K562 (cell line): ENCODE data around the gene CD82. TPM values are rescaled to one million over a fixed set of nuclear protein-coding genes. Genes with fewer than 3 reads are reported as not detected.
A peak's percentile ranks its signal among the peaks of the same experiment; 100 is the strongest.

Experiments used
- CREB3 ChIP-seq: fragments of 450-650 bp; conservative IDR thresholded peaks from 2 replicates; pipeline ENCODE4 v1.6.1; 2016; ENCODE audit warnings: missing genetic modification characterization, low read depth, mild to moderate bottlenecking, missing compliant biosample characterization, moderate library complexity
- EWSR1 ChIP-seq: fragments of 450-650 bp; IDR thresholded peaks from 2 replicates; pipeline ENCODE4 v1.6.1; 2018; ENCODE audit warnings: borderline replicate concordance, mild to moderate bottlenecking, low read depth, moderate library complexity; ENCODE audit not compliant: partially characterized antibody
- HBP1 ChIP-seq: fragments of 450-650 bp; formaldehyde crosslinking; IDR thresholded peaks from 2 replicates; pipeline ENCODE4 v1.4.0; 2022; ENCODE audit warnings: missing genetic modification characterization
- HDAC6 ChIP-seq: IDR thresholded peaks from 2 replicates; pipeline ENCODE4 v1.6.1; 2012; ENCODE audit warnings: low read depth, mild to moderate bottlenecking, control low read depth, inconsistent platforms, low read length, moderate library complexity
- HMGN3 ChIP-seq: IDR thresholded peaks from 2 replicates; pipeline ENCODE4 v1.6.1; 2011; ENCODE audit warnings: borderline replicate concordance, low read depth, mild to moderate bottlenecking, mixed read lengths, low read length; ENCODE audit not compliant: insufficient read length; ENCODE audit errors: extremely low read depth
- KAT8 ChIP-seq: fragments of 450-650 bp; IDR thresholded peaks from 2 replicates; pipeline ENCODE4 v1.6.1; 2016; ENCODE audit warnings: low read depth, mild to moderate bottlenecking
- PBX2 ChIP-seq, 2 experiments: IDR thresholded peaks in 1 of 2; conservative IDR thresholded peaks in 1 of 2; 2 replicates each; pipeline ENCODE4 v1.6.1; 2016; ENCODE audit warnings: low read depth in 2 of 2, mild to moderate bottlenecking in 1 of 2, missing compliant biosample characterization in 1 of 2, missing genetic modification characterization in 1 of 2, moderate library complexity in 1 of 2
- PTTG1 ChIP-seq: fragments of 450-650 bp; IDR thresholded peaks from 2 replicates; pipeline ENCODE4 v1.6.1; 2016; ENCODE audit warnings: low read depth, mild to moderate bottlenecking, missing genetic modification characterization, missing compliant biosample characterization
- RBM17 ChIP-seq: fragments of 200-400 bp; formaldehyde crosslinking; IDR thresholded peaks from 2 replicates; pipeline ENCODE4 v1.6.1; 2017; ENCODE audit warnings: low read depth, mild to moderate bottlenecking, low read length, borderline replicate concordance
- RUNX1 ChIP-seq: sonication (generic); IDR thresholded peaks from 2 replicates; pipeline ENCODE4 v1.6.1; 2016; ENCODE audit warnings: antibody characterized with exemption, low read depth
- SLC30A9 ChIP-seq: fragments of 250-450 bp; sonication (Bioruptor Pico); IDR thresholded peaks from 2 replicates; pipeline ENCODE4 v1.8.0; 2022; ENCODE audit warnings: mild to moderate bottlenecking, moderate library complexity
- STAT5A ChIP-seq: IDR thresholded peaks from 2 replicates; pipeline ENCODE4 v1.6.1; 2012; ENCODE audit warnings: low read length, inconsistent platforms, borderline replicate concordance
- TCF7L2 ChIP-seq: fragments of 150-350 bp; IDR thresholded peaks from 2 replicates; pipeline ENCODE4 v1.6.1; 2016; ENCODE audit warnings: low read depth, mild to moderate bottlenecking, low read length, moderate library complexity
- TEAD1 ChIP-seq, 2 experiments: fragments of 450-650 bp in 1 of 2; sonication (generic) in 1 of 2; formaldehyde crosslinking; IDR thresholded peaks; 2 replicates each; pipeline versions ENCODE4 v1.4.0 to v1.8.0; 2020 to 2022; ENCODE audit warnings: mild to moderate bottlenecking in 2 of 2, missing genetic modification reagents in 1 of 2
- TRIM28 ChIP-seq: fragments of 450-650 bp; IDR thresholded peaks from 2 replicates; pipeline ENCODE4 v1.6.1; 2017
- U2AF2 ChIP-seq: fragments of 200-400 bp; formaldehyde crosslinking; optimal IDR thresholded peaks from 2 replicates; pipeline ENCODE3; 2017; ENCODE audit warnings: low read depth, mild to moderate bottlenecking, low read length
- ZHX1 ChIP-seq: fragments of 150-350 bp; conservative IDR thresholded peaks from 2 replicates; pipeline ENCODE4 v1.6.1; 2014; ENCODE audit warnings: low read length
- ZNF197 ChIP-seq: fragments of 200-800 bp; sonication (Bioruptor generic); IDR thresholded peaks from 2 replicates; pipeline ENCODE4 v1.6.1; 2016; ENCODE audit warnings: low read depth, missing genetic modification characterization, missing compliant biosample characterization
- polyA plus RNA-seq, 8 experiments: library from polyadenylated mRNA; depleted of rRNA in 4 of 8; stranded (reverse) in 5 of 8; unstranded in 3 of 8; fragments of >200 nt; fragmentation: Nextera tagmentation in 2 of 8; fragmentation: Illumina TruSeq in 1 of 8; extraction: Ambion mirVana in 2 of 8; extraction: Trizol in 1 of 8; gene quantifications; 2 replicates each; pipeline versions ENCODE4 v1.2.1 to v1.2.3, GENCODE V29; 2011 to 2014; ENCODE audit warnings: inconsistent platforms in 1 of 8, missing spikeins in 1 of 8
- total RNA-seq, 7 experiments: library from RNA; depleted of rRNA in 6 of 7; stranded (reverse); fragments of >200 nt in 6 of 7; fragmentation: Illumina TruSeq in 2 of 7; extraction: Trizol in 2 of 7; gene quantifications; 2 replicates each; pipeline versions ENCODE4 v1.2.1 to v1.2.3, GENCODE V29; 2011 to 2021; ENCODE audit warnings: low replicate concordance in 1 of 7

CD82 gene
- total and polyA plus RNA-seq, 9 of the 15 experiments (the other 6 are each of a cell fraction or from before 2014, with no cell fraction given) = 0.27 to 9.4 (median 3.0) TPM

GRCh38 chr11:44564670-44565210, 723 bp upstream of the CD82 start (continued):
- TF ChIP-seq HBP1 (CRISPR knock-in tag) = no peak
- TF ChIP-seq SLC30A9 (CRISPR knock-in tag) = no peak
- TF ChIP-seq PTTG1 = no peak
- TF ChIP-seq EWSR1 = no peak
- TF ChIP-seq U2AF2 = no peak
- no peak for TF ChIP-seq HDAC6
- TF ChIP-seq KAT8 = no peak
- TF ChIP-seq TEAD1 (CRISPR knock-in tag; IDR thresholded peaks at IDR 0.05) = peak in 1 of 2 experiments; percentile 73; a peak in 1 of 4 replicates
- TF ChIP-seq RBM17 = no peak
- TF ChIP-seq ZNF197 (CRISPR knock-in tag) = no peak
- TF ChIP-seq CREB3 = 0 out of 2 replicates have a peak, but pooled peaks have one; percentile 29
- TF ChIP-seq TRIM28 = no peak
- TF ChIP-seq TCF7L2 = no peak
- TF ChIP-seq PBX2 (CRISPR knock-in tag; IDR thresholded peaks at IDR 0.05; ENCODE audit: low read depth) = no peak
- no peak for TF ChIP-seq PBX2 (tag; conservative IDR thresholded peaks at IDR 0.05; ENCODE audit: low read depth)
- no peak for TF ChIP-seq ZHX1
- no peak for TF ChIP-seq HMGN3
- no peak for TF ChIP-seq STAT5A
- TF ChIP-seq RUNX1 = no peak
